Thyroid gland (tissue), 4 donors: ENCODE results near the gene RASGRP2.
"Not testable (repeated sequence)": the region's sequence is repeated elsewhere in the genome, so short reads cannot be mapped to it uniquely, and the experiment has no call there.

Source experiments
- POLR2A ChIP-seq, 2 donors: fragments of 450-650 bp; IDR thresholded peaks; one replicate each; pipeline ENCODE4 v1.6.1; 2017; ENCODE audit warnings: antibody characterized with exemption in 2 of 2, mild to moderate bottlenecking in 2 of 2, moderate library complexity in 1 of 2
- TF ChIP-seq, protein P1 (sequence below), 6 experiments: fragments of 200-600 bp in 3 of 6; fragments of 450-650 bp in 3 of 6; sonication (generic) in 3 of 6; IDR thresholded peaks; one replicate each; pipeline ENCODE4 v1.5.1; 2016 to 2019; ENCODE audit warnings: antibody characterized with exemption in 6 of 6, mild to moderate bottlenecking in 2 of 6, inconsistent platforms in 1 of 6, moderate library complexity in 1 of 6

DNA sequence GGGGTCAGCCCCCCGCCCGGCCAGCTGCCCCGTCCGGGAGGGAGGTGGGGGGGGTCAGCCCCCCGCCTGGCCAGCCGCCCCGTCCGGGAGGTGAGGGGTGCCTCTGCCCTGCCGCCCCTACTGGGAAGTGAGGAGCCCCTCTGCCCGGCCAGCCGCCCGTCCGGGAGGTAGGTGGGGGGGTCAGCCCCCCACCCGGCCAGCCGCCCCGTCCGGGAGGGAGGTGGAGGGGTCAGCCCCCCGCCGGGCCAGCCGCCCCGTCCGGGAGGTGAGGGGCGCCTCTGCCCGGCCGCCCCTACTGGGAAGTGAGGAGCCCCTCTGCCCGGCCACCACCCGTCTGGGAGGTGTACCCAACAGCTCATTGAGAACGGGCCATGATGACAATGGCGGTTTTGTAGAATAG is 42.0 kb downstream of the RASGRP2 start:
- not testable (repeated sequence) for TF ChIP-seq POLR2A (IDR thresholded peaks at IDR 0.05)
- TF ChIP-seq, protein P1, sequence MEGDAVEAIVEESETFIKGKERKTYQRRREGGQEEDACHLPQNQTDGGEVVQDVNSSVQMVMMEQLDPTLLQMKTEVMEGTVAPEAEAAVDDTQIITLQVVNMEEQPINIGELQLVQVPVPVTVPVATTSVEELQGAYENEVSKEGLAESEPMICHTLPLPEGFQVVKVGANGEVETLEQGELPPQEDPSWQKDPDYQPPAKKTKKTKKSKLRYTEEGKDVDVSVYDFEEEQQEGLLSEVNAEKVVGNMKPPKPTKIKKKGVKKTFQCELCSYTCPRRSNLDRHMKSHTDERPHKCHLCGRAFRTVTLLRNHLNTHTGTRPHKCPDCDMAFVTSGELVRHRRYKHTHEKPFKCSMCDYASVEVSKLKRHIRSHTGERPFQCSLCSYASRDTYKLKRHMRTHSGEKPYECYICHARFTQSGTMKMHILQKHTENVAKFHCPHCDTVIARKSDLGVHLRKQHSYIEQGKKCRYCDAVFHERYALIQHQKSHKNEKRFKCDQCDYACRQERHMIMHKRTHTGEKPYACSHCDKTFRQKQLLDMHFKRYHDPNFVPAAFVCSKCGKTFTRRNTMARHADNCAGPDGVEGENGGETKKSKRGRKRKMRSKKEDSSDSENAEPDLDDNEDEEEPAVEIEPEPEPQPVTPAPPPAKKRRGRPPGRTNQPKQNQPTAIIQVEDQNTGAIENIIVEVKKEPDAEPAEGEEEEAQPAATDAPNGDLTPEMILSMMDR (IDR thresholded peaks at IDR 0.05): not testable (repeated sequence)
